Activated CD4-positive, alpha-beta T cell treated with anti-CD3 and anti-CD28 coated beads for 4 hours (primary cell): ENCODE data around the gene ACTC1.

Source experiments
- DNase-seq, 2 donors: peaks; one replicate each; pipeline ENCODE4 v3.0.0-alpha.2; 2020

The ACTC1 gene

GRCh38 chr15:34755419-34755773, 40.0 kb downstream of the ACTC1 start:
- no peak for DNase-seq

- DNase-seq, result no peak
Measured at GRCh38 chr15:34754674-34755418, 40.5 kb downstream of the ACTC1 start, which contains the start of gene GJD2. GJD2 (minus strand) TSS chr15:34754998; CDS start chr15:34754488, 510 bp downstream.

- no peak for DNase-seq
Measured at GRCh38 chr15:34754171-34754601, 41.2 kb downstream of the ACTC1 start.

- no peak for DNase-seq
Measured at GRCh38 chr15:34753236-34753894, 42.0 kb downstream of the ACTC1 start.

GRCh38 chr15:34749691-34750090, 45.7 kb downstream of the ACTC1 start:
- DNase-seq, result no peak
